CD4-positive, alpha-beta T cell treated with Interleukin-21 for 1 hour (primary cell): Measurements from ENCODE around the gene ITGAL.
A peak's percentile ranks its signal among the peaks of the same experiment; 100 is the strongest.
"Not testable (repeated sequence)": the region's sequence is repeated elsewhere in the genome, so short reads cannot be mapped to it uniquely, and the experiment has no call there.

ENCODE experiments used
- DNase-seq: peaks from one replicate; pipeline ENCODE4 v3.0.0-alpha.2; 2020

The ITGAL gene

DNA sequence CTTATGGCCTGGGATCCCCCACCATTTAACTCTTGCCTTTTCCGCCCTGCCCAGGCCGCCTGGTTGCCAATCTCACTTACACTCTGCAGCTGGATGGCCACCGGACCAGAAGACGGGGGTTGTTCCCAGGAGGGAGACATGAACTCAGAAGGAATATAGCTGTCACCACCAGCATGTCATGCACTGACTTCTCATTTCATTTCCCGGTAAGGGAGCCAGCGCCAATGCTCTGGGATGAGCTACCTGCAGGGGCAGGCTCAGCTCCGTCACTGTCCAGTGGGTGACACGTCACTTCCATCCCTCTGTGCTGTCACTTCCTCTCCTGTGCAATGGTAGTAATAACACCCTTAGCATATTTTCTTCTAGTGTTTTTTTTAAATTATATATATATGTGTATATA is 26.7 kb downstream of the ITGAL start:
- DNase-seq, result no peak

DNA sequence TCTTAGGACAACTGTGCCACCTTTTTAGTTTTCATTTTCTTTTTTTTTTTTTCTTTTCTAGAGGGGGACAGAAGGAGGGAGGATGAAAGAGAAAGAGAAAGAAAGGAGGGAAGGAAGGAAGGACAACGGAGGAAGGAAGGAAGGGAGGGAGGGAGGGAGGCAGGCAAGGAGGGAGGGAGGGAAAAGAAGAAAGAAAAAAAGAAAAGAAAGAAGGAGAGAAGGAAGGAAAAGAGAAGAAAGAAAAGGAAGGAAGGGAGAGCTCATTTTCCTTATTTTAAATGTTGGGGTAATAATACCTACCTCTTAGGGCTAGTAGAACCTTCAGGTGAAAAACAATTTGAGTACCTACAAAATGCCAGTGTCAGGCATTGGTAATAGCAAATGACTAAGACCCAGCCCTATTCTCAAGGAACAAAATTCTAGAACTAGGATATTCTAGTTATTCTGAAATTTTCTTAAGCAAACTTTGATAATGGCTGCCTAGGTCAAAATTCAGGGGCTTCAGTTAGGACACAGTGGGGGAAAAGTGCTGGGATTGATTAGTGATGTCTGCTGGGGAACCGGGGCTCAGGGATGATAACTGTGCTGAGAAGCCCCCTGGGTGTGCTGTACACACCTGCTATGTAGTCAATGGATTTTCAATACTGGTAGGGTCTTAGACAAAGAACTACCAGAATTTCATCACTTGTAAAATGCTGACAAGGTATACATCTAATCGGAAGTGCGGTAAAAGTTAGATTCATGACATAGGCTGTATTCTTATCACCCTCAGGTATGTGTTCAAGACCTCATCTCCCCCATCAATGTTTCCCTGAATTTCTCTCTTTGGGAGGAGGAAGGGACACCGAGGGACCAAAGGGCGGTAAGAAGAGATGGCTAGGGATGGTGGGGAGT is 31.1 kb downstream of the ITGAL start:
- no peak for DNase-seq

DNA sequence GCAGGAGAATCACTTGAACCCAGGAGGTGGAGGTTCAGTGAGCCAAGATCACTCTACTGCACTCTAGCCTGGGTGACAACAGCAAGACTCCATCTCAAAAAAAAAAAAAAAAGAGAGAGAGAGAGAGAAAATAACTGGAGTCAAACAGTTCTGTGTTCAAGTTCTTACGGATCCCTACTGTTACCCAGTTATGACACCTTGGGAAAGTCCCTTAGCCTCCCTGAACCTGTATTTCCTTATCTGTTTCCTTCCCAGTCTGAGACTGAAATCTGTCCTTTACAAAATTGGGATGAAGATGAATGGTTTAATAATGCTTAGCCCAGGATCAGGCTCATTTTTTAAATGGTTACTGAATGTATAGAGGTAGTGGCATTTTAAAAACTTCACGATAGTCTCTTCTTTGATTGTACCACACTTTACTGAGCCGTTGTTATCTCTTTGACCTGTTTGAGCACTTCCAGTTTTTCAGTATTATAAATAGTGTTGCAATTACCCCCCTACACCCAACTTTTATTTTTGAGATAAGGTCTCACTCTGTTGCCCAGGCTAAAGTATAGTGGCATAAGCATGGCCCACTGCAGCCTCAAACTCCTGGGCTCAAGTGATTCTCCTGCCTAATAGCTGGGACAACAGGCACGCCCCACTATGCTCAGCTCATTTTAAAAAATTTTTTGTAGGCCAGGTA is 36.7 kb downstream of the ITGAL start:
- no peak for DNase-seq

DNA sequence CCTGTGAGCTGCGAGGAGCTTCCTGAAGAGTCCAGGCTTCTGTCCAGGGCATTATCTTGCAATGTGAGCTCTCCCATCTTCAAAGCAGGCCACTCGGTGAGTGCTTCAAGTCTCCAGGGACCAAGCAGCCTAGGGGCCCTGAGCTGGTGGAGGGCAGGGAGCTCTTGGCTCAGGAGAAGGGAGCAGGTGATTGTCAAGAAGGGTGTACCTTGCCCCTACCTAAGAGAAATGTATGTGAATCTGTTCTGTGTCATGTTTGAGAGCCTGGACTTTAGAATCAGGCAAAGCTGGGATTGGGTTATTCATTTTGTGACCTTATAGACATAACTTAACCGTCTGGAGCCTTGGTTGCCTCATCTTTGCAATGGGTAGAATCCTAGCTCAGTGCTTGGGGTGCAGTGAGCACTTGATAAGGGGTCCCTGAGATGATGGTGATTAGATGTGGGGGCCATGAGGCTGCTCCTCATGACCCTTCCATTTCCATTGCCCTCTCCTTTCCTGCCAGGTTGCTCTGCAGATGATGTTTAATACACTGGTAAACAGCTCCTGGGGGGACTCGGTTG is 37.9 kb downstream of the ITGAL start:
- no peak for DNase-seq

DNA sequence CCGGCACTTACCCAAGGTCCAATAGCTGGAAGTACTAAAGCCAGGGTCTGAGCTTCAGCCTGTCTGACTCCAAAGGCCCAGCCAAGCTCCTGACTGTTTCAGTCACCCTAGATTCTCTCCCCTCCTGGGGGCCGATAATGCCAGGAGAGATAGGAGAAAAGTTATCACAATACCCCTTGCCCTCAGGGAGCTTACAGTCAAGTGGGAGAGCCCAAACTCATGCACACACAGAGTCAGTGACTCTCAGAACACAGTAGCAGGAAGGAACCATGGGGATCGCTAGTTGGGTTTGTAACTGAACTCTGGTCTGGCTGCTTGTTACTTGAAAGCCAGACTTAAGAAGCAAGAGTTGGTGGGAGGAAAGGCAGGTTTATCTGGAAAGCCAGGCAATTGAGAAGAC is 39.0 kb downstream of the ITGAL start:
- no peak for DNase-seq

- DNase-seq, result no peak
These were observed 42.7 kb downstream of the ITGAL start for GRCh38 chr16:30515275-30515674.

DNA sequence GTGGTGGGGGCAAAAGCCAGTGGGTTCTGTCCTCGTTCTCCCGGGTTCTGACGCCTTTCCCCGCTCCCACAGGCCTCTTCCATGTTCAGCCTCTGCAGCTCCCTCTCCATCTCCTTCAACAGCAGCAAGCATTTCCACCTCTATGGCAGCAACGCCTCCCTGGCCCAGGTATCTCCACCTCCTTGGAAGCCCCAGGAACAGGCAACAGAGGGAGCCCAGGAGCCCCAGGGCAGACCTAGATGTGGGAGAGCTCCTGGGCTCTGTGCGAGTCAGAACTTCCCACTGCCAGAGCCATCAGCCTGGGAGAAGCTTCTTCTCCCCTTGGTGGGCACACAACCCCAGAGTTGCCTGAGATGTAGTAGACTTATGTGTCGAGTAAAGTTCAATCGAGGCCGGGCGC is 46.0 kb downstream of the ITGAL start:
- DNase-seq, result no peak

DNA sequence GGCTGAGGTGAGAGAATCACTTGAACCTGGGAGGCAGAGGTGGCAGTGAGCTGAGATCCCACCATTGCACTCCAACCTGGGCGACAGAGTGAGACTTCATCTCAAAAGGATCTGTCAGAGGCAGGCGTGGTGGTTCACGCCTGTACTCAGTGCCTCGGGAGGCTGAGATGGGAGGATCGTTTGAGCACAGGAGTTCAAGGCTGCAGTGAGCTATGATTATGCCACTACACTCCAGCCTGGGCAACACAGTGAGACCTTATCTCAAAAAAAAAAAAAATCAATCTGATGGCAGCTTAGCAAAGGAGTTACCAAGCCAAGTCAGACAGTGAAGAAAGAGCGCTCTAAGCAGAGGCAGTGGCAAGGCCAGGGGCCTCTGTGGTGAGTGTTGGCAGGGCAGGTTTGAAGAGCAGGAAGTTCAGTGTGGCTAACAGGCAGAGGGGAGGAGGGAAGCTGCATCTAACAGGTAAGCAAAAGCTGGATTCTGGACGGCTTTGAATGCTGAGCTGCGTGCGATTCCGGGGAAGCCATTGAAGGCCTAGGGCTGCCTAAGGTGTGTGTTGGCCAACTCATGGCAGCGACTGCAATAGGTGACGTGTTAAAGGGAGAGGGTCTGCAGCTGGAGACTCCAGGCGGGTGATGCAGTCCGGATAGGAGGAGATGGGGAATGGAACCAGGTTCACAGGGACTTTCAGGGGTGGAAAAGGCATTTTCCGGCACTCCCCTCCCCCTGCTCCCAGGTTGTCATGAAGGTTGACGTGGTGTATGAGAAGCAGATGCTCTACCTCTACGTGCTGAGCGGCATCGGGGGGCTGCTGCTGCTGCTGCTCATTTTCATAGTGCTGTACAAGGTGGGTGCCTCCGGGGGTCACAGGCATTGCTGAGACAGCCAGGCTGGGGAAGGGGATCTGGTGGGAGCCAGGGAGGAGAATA is 46.8 kb downstream of the ITGAL start:
- DNase-seq, result no peak

- DNase-seq, result no peak
These were observed 48.9 kb downstream of the ITGAL start for GRCh38 chr16:30521476-30521872.

DNA sequence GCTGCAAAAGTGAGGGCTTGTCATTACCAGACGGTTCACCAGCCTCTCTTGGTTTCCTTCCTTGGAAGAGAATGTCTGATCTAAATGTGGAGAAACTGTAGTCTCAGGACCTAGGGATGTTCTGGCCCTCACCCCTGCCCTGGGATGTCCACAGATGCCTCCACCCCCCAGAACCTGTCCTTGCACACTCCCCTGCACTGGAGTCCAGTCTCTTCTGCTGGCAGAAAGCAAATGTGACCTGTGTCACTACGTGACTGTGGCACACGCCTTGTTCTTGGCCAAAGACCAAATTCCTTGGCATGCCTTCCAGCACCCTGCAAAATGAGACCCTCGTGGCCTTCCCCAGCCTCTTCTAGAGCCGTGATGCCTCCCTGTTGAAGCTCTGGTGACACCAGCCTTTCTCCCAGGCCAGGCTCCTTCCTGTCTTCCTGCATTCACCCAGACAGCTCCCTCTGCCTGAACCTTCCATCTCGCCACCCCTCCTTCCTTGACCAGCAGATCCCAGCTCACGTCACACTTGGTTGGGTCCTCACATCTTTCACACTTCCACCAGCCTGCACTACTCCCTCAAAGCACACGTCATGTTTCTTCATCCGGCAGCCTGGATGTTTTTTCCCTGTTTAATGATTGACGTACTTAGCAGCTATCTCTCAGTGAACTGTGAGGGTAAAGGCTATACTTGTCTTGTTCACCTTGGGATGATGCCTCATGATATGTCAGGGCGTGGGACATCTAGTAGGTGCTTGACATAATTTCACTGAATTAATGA is 49.5 kb downstream of the ITGAL start:
- no peak for DNase-seq

- DNase-seq, result not testable (repeated sequence)
These were observed 50.3 kb downstream of the ITGAL start for GRCh38 chr16:30522702-30523463.

DNA sequence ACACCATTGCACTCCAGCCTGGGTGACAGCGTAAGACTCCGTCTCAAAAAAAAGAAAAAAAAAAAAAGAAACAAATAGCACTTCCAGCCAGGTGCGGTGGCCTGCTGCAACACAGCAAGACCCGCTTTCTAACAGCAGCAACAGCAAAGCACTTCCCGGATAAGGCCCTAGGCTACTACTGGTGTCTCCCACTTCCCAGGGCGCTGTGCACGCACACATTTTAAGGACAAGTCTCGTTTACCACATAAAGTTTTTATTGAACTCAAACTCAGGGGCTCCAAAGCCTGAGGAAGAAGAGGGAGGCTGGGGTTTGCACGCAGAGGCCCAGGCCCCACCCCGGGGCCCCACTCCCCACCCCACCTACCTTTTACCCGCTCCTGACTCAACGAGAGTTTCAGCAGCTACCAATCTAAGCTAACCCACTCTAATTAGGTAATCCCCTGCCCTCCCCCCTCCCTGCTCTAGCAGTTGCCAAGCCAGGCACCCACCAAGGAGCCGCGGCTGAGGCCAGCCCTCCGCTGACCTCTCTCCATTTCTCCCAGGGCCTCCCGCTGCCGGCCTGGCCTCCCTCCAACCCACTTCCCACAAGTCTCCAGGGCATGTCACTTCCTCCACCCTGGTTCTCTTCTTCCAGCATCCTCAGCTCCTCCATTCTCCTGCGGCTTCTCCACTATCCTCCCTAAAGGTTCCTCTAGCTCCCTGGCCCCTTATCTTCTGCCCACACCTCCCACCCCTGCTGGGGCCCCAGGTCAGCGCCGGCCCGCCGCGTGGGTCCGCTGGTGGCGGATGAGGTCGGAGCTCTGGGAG is 51.4 kb downstream of the ITGAL start:
- DNase-seq, result no peak

- no peak for DNase-seq
These were observed 52.3 kb downstream of the ITGAL start for GRCh38 chr16:30524575-30525568.

DNA sequence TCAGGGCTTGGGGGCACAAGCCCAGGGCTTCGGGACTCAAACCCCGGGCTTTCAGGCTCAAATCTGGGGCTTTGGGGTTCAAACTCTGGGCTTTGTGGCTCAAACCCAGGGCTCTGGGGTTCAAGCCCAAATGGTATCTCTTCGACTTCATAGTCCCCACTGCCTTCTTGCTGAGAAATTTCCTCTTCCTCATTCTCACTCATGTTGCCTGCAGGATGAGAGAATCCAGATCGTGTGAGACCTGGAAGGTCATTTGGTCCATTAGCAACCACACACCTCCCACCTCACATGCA is 53.2 kb downstream of the ITGAL start:
- DNase-seq, result no peak

DNA sequence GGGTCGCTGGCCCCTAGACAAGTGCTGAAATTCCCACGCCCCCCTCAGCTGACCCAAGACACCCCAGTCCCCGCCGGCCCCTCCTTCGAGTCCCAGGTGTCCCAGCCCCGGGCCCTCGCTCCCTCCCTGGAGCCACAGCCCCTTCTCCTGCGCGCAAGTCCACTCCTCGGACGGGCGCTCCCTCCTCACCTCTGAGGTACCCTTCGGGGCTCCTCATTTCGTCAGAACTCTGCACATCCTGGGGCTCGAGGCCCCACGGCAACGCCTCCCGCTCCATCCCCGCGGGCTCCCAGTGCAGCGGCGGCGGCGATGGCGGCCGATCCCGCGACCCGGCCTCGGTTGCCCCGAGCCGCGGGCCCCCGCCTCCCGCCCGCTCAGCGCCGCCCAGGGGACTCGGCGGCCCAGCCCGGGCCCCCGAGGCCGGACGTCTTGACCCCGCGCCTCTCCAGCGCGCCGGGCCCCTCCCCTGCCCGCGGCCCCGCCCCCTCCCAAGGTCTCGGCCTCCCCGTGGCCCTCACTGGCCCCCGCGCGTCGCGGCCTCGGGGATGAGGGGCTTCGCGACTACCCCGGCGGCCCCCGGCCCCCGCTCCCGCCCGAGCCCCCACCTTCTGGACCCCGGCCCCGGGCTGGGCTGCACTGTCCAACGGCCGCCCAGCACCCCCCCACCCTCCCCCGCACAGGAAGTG is 53.7 kb downstream of the ITGAL start, which contains the start of gene ZNF768:
ZNF768 (minus strand) TSS at position 430 of the 686 bp plus-strand sequence; CDS start at position 277, 153 bp downstream.
- DNase-seq, result peak; percentile 20

DNA sequence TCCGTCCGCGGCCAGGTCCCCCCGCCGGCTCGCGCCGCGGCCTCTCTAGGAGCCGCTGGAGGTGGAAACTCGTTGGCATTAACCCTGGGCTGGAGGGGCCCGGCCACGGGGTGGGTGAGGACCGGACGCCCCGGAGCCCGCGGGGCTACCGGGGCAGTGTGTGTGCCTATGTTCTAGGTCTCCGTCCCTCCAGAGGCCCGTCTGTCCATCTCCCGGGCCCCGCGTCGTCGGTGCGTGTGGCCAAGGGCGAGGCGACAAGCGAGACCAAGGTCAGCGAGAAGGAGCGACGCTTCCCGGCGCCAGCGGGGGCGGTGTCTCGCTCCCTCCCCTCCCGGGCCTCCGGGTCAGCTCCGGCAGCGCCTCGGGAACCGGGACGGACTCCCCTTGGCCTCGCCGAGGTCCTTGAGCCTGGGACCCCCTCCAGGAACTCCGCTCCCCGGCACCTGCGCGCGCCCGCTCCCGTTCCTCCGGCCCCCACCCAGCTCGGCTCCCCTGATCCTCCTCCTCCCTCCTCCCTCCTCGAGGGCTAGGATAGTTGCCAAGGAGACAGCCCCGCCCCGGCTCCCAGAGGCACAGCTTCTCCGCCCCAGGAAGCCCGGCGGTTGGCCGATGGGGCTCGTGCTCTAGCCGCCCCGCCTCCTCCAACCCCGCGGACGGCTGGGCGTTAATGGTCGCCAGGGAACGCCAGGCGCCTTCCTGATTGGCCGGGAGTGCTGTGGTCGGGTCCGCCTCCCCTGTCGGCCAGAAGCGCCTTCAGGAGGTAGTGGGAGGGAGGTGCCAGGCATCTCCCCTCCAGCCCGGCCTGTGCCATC is 54.5 kb downstream of the ITGAL start:
- peak; percentile 94 for DNase-seq

DNA sequence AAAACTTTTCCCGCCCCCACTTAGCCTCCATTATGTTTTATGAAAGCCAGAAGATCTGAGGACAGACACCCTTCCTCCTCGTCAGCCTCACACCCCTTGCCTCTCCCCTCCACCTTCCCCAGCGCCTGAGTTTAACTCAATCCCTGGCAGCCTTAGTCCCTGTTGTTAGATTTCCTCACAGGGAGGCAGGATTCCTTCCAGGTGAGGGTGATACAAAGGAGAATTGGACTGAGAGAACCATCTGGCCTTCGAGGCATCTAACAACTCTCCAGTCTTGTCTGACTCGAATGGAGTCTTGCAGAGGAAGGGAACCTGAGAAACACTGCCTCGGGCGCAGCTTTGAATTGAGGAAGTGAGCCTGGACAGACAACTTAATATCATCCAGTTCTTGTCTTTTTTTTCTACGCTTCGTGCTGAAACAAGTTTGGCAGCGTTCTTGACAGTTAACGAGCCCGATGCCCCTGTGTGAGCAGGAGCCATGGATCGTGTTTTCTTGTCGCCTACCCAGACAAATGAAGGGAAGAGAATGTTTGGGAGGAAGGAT is 55.2 kb downstream of the ITGAL start:
- no peak for DNase-seq
